ENCODE results near the gene LRTM1.

- TF ChIP-seq POLR2A (IDR thresholded peaks at IDR 0.05) (no peak), CTCF (IDR thresholded peaks at IDR 0.05) (no peak), POLR2AphosphoS5 (IDR thresholded peaks at IDR 0.05) (no peak)
These were observed 52.1 kb downstream of the LRTM1 start for GRCh38 chr3:54875596-54876268.
